NCI-H345 treated with DMSO at 0.1 percent for 48 hours (cell line): ENCODE data around the gene MDN1.

Experiments
- DNase-seq: peaks from one replicate; lab custom pipeline; 2025; ENCODE audit not compliant: unreplicated experiment; lab: John Stamatoyannopoulos, UW

Gene MDN1

GRCh38 chr6:89703292-89703691 is 116.3 kb downstream of the MDN1 start:
- DNase-seq: no peak

- no peak for DNase-seq
These were observed 117.2 kb downstream of the MDN1 start for GRCh38 chr6:89702349-89702748.

- no peak for DNase-seq
These were observed 123.9 kb downstream of the MDN1 start for GRCh38 chr6:89695667-89696066.

GRCh38 chr6:89694428-89694827 is 125.2 kb downstream of the MDN1 start:
- no peak for DNase-seq

- no peak for DNase-seq
These were observed 126.4 kb downstream of the MDN1 start for GRCh38 chr6:89693207-89693606.

- no peak for DNase-seq
These were observed 127.3 kb downstream of the MDN1 start for GRCh38 chr6:89692256-89692655.

GRCh38 chr6:89690944-89691324 is 128.7 kb downstream of the MDN1 start:
- DNase-seq: no peak

- no peak for DNase-seq
These were observed 129.9 kb downstream of the MDN1 start for GRCh38 chr6:89689732-89690131.

- no peak for DNase-seq
These were observed 131.3 kb downstream of the MDN1 start for GRCh38 chr6:89688328-89688727.

- DNase-seq: no peak
These were observed 134.3 kb downstream of the MDN1 start for GRCh38 chr6:89685311-89685710.

- no peak for DNase-seq
These were observed 136.6 kb downstream of the MDN1 start for GRCh38 chr6:89682991-89683390.

- no peak for DNase-seq
These were observed 137.5 kb downstream of the MDN1 start for GRCh38 chr6:89681983-89682564.

GRCh38 chr6:89680551-89680950 is 139.0 kb downstream of the MDN1 start:
- no peak for DNase-seq

- no peak for DNase-seq
These were observed 139.4 kb downstream of the MDN1 start for GRCh38 chr6:89680150-89680549.

- no peak for DNase-seq
These were observed 140.1 kb downstream of the MDN1 start for GRCh38 chr6:89679215-89680120.

- no peak for DNase-seq
These were observed 141.1 kb downstream of the MDN1 start for GRCh38 chr6:89678531-89678930.

GRCh38 chr6:89675949-89676748 is 143.4 kb downstream of the MDN1 start:
- no peak for DNase-seq

GRCh38 chr6:89670935-89671565 is 148.5 kb downstream of the MDN1 start:
- DNase-seq: no peak

GRCh38 chr6:89669002-89669401 is 150.6 kb downstream of the MDN1 start:
- DNase-seq: no peak

GRCh38 chr6:89667872-89668556 is 151.6 kb downstream of the MDN1 start:
- DNase-seq: no peak
